K562 (cell line): ENCODE data around the gene RINL. TPM values are rescaled to one million over a fixed set of nuclear protein-coding genes. Genes with fewer than 3 reads are reported as not detected.

ENCODE experiments used
- ATAC-seq: fragments of 200-7000 bp; cut with Tn5 transposase; 3 replicates; pipeline ENCODE4 v1.9.1; 2020; ENCODE audit warnings: moderate library complexity
- BruUV-seq: library from RNA; stranded (reverse); fragments of 400-500 nt; replicated peaks from 2 replicates; lab custom pipeline; 2021; lab: Mats Ljungman, UMichigan
- CTCF ChIA-PET: fragments of 300-600 bp; formaldehyde crosslinking; extraction: SDS; loops from one replicate; lab custom pipeline; 2021; ENCODE audit warnings: low intra/inter-chr PET ratio; lab: Yijun Ruan, JAX
- POLR2A ChIA-PET: fragments of 300-600, 350-650 bp; sonication (Branson Sonifier 250); formaldehyde crosslinking; extraction: SDS; loops from one replicate; lab custom pipeline; 2021; ENCODE audit warnings: antibody characterized with exemption, inconsistent platforms; lab: Yijun Ruan, JAX
- DNase-seq, 4 experiments: peaks; one replicate each; pipeline versions ENCODE4 v3.0.0 to v3.0.0-alpha.2; 2011 to 2018; ENCODE audit warnings: low spot score in 3 of 4, mixed read lengths in 3 of 4; ENCODE audit errors: extremely low read depth in 1 of 4
- FAIRE-seq: peaks from 2 replicates; lab custom pipeline; 2011; peaks lifted over from hg19 to GRCh38; lab: Jason Lieb, UNC
- H2AFZ ChIP-seq: 2 replicates; pipeline ENCODE4 v1.6.0; 2011; ENCODE audit warnings: low read depth, low read length, control low read depth, inconsistent platforms
- H3K27ac ChIP-seq: fragments of 200-600 bp; 3 replicates; pipeline ENCODE4 v1.8.0; 2011; ENCODE audit warnings: low read depth, mild to moderate bottlenecking, control low read depth, inconsistent platforms, low read length, moderate library complexity, mixed read lengths; ENCODE audit errors: extremely low read depth
- H3K27me3 ChIP-seq, 2 experiments: fragments of 300-600 bp in 1 of 2; 2 replicates in 1 of 2; 3 replicates in 1 of 2; pipeline versions ENCODE4 v1.6.0 to v1.8.0; 2011; ENCODE audit warnings: inconsistent platforms in 2 of 2, low read length in 2 of 2, mild to moderate bottlenecking in 1 of 2, mixed read lengths in 1 of 2, moderate library complexity in 1 of 2; ENCODE audit not compliant: control insufficient read depth in 2 of 2, insufficient read depth in 2 of 2
- H3K36me3 ChIP-seq: fragments of 300-600 bp; 3 replicates; pipeline ENCODE4 v1.8.0; 2011; ENCODE audit warnings: mild to moderate bottlenecking, low read length, inconsistent platforms; ENCODE audit not compliant: control insufficient read depth, insufficient read depth
- H3K4me1 ChIP-seq, 2 experiments: fragments of 200-600 bp in 1 of 2; replicated peaks in 1 of 2; 2 replicates in 1 of 2; 3 replicates in 1 of 2; pipeline versions ENCODE4 v1.5.1 to v1.8.0; 2011; ENCODE audit warnings: inconsistent platforms in 2 of 2, low read length in 2 of 2, mild to moderate bottlenecking in 1 of 2, mixed read lengths in 1 of 2, moderate library complexity in 1 of 2; ENCODE audit not compliant: control insufficient read depth in 2 of 2, insufficient read depth in 2 of 2
- H3K4me2 ChIP-seq: 2 replicates; pipeline ENCODE4 v1.6.1; 2011; ENCODE audit warnings: low read length, control low read depth, inconsistent platforms, mixed read lengths; ENCODE audit not compliant: insufficient read depth
- H3K4me3 ChIP-seq: fragments of 200-600 bp; sonication (generic), shearing (Covaris generic); 2 replicates; pipeline ENCODE4 v1.5.1; 2016; ENCODE audit warnings: control low read depth, inconsistent platforms
- H3K79me2 ChIP-seq: fragments of 200-600 bp; 3 replicates; pipeline ENCODE4 v1.8.0; 2011; ENCODE audit warnings: low read length, inconsistent platforms; ENCODE audit not compliant: control insufficient read depth, insufficient read depth
- H3K9ac ChIP-seq, 2 experiments: 2 replicates each; pipeline versions ENCODE4 v1.6.0 to v1.6.1; 2011; ENCODE audit warnings: low read depth in 2 of 2, low read length in 2 of 2, control low read depth in 1 of 2, inconsistent platforms in 1 of 2, mild to moderate bottlenecking in 1 of 2, mixed read lengths in 1 of 2; ENCODE audit not compliant: insufficient read depth in 1 of 2
- H3K9me1 ChIP-seq: one replicate; pipeline ENCODE4 v1.6.0; 2011; ENCODE audit warnings: inconsistent platforms, mild to moderate bottlenecking, low read length, moderate library complexity; ENCODE audit not compliant: control insufficient read depth, insufficient read depth
- H3K9me3 ChIP-seq: replicated peaks from 2 replicates; pipeline ENCODE4 v1.5.1; 2011; ENCODE audit warnings: low read depth, low read length, inconsistent platforms; ENCODE audit not compliant: control insufficient read depth, insufficient read depth
- H4K20me1 ChIP-seq: replicated peaks from 2 replicates; pipeline ENCODE4 v1.6.1; 2011; ENCODE audit warnings: low read length, inconsistent platforms, mixed read lengths; ENCODE audit not compliant: control insufficient read depth, insufficient read depth
- ESRRB ChIP-seq: fragments of 250-450 bp; sonication (Bioruptor Pico); IDR thresholded peaks from 2 replicates; pipeline ENCODE4 v1.5.0; 2020; ENCODE audit warnings: mild to moderate bottlenecking, moderate library complexity, borderline replicate concordance
- GATA2 ChIP-seq: sonication (generic); formaldehyde crosslinking; IDR thresholded peaks from 2 replicates; pipeline ENCODE4 v1.4.0; 2020; ENCODE audit warnings: mild to moderate bottlenecking, missing genetic modification reagents
- HNRNPLL ChIP-seq: fragments of 200-400 bp; formaldehyde crosslinking; IDR thresholded peaks from 2 replicates; pipeline ENCODE4 v1.6.1; 2017; ENCODE audit warnings: low read length, low read depth, mild to moderate bottlenecking; ENCODE audit not compliant: poor library complexity, severe bottlenecking
- JUND ChIP-seq, 2 experiments: IDR thresholded peaks; 2 replicates in 1 of 2; 3 replicates in 1 of 2; pipeline ENCODE4 v1.6.1; 2011; ENCODE audit warnings: borderline replicate concordance in 2 of 2, low read depth in 2 of 2, low read length in 2 of 2, improper control_type of control experiment in 1 of 2, missing biosample characterization in 1 of 2, missing genetic modification characterization in 1 of 2, missing genetic modification reagents in 1 of 2
- NCOR1 ChIP-seq: fragments of 450-650 bp; IDR thresholded peaks from 2 replicates; pipeline ENCODE4 v1.6.1; 2016; ENCODE audit warnings: mild to moderate bottlenecking, moderate library complexity
- NUFIP1 ChIP-seq: fragments of 450-650 bp; IDR thresholded peaks from 2 replicates; pipeline ENCODE4 v1.6.1; 2018; ENCODE audit not compliant: partially characterized antibody
- PHF21A ChIP-seq: fragments of 450-650 bp; IDR thresholded peaks from 2 replicates; pipeline ENCODE4 v1.6.1; 2017; ENCODE audit warnings: low read depth, borderline replicate concordance
- PHF8 ChIP-seq: fragments of 200-600 bp; sonication (generic); IDR thresholded peaks from 2 replicates; pipeline ENCODE4 v1.6.1; 2012; ENCODE audit warnings: mixed run types, mild to moderate bottlenecking, inconsistent platforms, low read length, moderate library complexity, borderline replicate concordance
- POLR2AphosphoS2 ChIP-seq: IDR thresholded peaks from 2 replicates; pipeline ENCODE4 v1.6.1; 2012; ENCODE audit warnings: low read length, improper control_type of control experiment
- POLR2B ChIP-seq: fragments of 450-650 bp; IDR thresholded peaks from 2 replicates; pipeline ENCODE4 v1.6.1; 2018; ENCODE audit warnings: low read depth; ENCODE audit not compliant: partially characterized antibody
- POLR2G ChIP-seq: fragments of 200-400 bp; formaldehyde crosslinking; IDR thresholded peaks from 2 replicates; pipeline ENCODE4 v1.6.1; 2017; ENCODE audit warnings: low read depth, mild to moderate bottlenecking, antibody characterized with exemption, low read length, moderate library complexity
- PTRF ChIP-seq: fragments of 450-650 bp; IDR thresholded peaks from 2 replicates; pipeline ENCODE4 v1.6.1; 2016; ENCODE audit warnings: mild to moderate bottlenecking, missing genetic modification characterization, missing compliant biosample characterization
- STAT5A ChIP-seq: IDR thresholded peaks from 2 replicates; pipeline ENCODE4 v1.6.1; 2012; ENCODE audit warnings: low read length, inconsistent platforms, borderline replicate concordance
- TAF1 ChIP-seq: IDR thresholded peaks from 2 replicates; pipeline ENCODE4 v1.6.1; 2011; ENCODE audit warnings: mild to moderate bottlenecking, low read length, moderate library complexity; ENCODE audit not compliant: insufficient read depth, control insufficient read depth, severe bottlenecking; ENCODE audit errors: extremely low read depth
- ZBTB33 ChIP-seq: sonication (generic); formaldehyde crosslinking; IDR thresholded peaks from 2 replicates; pipeline ENCODE4 v1.8.1; 2023; ENCODE audit warnings: mild to moderate bottlenecking, missing genetic modification reagents
- ZBTB8A ChIP-seq: fragments of 450-650 bp; IDR thresholded peaks from 2 replicates; pipeline ENCODE4 v1.6.1; 2018; ENCODE audit warnings: mild to moderate bottlenecking, moderate library complexity; ENCODE audit not compliant: partially characterized antibody
- ZKSCAN1 ChIP-seq: fragments of 150-350 bp; IDR thresholded peaks from 2 replicates; pipeline ENCODE4 v1.6.1; 2016; ENCODE audit warnings: low read depth, low read length
- ZNF57 ChIP-seq: fragments of 450-650 bp; formaldehyde crosslinking; IDR thresholded peaks from 2 replicates; pipeline ENCODE4 v1.4.0; 2020; ENCODE audit warnings: mild to moderate bottlenecking, moderate library complexity
- ZNF695 ChIP-seq: fragments of 450-650 bp; formaldehyde crosslinking; IDR thresholded peaks from 2 replicates; pipeline ENCODE4 v1.4.0; 2020; ENCODE audit warnings: mild to moderate bottlenecking, moderate library complexity
- WGBS: fragments of 100-300 bp; shearing (Covaris generic); methylation state at CpG from one replicate; pipeline ENCODE4 v1.1.6; 2016; ENCODE audit warnings: low coverage, mixed read lengths; ENCODE audit not compliant: insufficient coverage; ENCODE audit errors: missing lambda C conversion rate; 5-methylcytosine and 5-hydroxymethylcytosine counted together
- in situ Hi-C: fragments of 300-500 bp; cut with MboI; formaldehyde crosslinking; loops from 4 replicates; pipeline ENCODE4 v1.15.0; 2018; ENCODE audit warnings: inconsistent platforms, mixed read lengths
- intact Hi-C: fragments of 100-400 bp; cut with micrococcal nuclease; formaldehyde crosslinking; loops from 2 replicates; pipeline ENCODE4 v1.14.2; 2022
- polyA plus RNA-seq, 8 experiments: library from polyadenylated mRNA; depleted of rRNA in 4 of 8; stranded (reverse) in 5 of 8; unstranded in 3 of 8; fragments of >200 nt; fragmentation: Nextera tagmentation in 2 of 8; fragmentation: Illumina TruSeq in 1 of 8; extraction: Ambion mirVana in 2 of 8; extraction: Trizol in 1 of 8; gene quantifications; 2 replicates each; pipeline versions ENCODE4 v1.2.1 to v1.2.3, GENCODE V29; 2011 to 2014; ENCODE audit warnings: inconsistent platforms in 1 of 8, missing spikeins in 1 of 8
- total RNA-seq, 7 experiments: library from RNA; depleted of rRNA in 6 of 7; stranded (reverse); fragments of >200 nt in 6 of 7; fragmentation: Illumina TruSeq in 2 of 7; extraction: Trizol in 2 of 7; gene quantifications; 2 replicates each; pipeline versions ENCODE4 v1.2.1 to v1.2.3, GENCODE V29; 2011 to 2021; ENCODE audit warnings: low replicate concordance in 1 of 7
- TF ChIP-seq, protein P1 (sequence below): fragments of 450-650 bp; conservative IDR thresholded peaks from 2 replicates; pipeline ENCODE4 v1.6.1; 2016; ENCODE audit warnings: missing genetic modification characterization, low read depth, mild to moderate bottlenecking, missing compliant biosample characterization, moderate library complexity

The RINL gene
- total and polyA plus RNA-seq, 9 of the 15 experiments (the other 6 are each of a cell fraction or from before 2014, with no cell fraction given), result 0.82 to 10.9 (median 4.9) TPM

DNA sequence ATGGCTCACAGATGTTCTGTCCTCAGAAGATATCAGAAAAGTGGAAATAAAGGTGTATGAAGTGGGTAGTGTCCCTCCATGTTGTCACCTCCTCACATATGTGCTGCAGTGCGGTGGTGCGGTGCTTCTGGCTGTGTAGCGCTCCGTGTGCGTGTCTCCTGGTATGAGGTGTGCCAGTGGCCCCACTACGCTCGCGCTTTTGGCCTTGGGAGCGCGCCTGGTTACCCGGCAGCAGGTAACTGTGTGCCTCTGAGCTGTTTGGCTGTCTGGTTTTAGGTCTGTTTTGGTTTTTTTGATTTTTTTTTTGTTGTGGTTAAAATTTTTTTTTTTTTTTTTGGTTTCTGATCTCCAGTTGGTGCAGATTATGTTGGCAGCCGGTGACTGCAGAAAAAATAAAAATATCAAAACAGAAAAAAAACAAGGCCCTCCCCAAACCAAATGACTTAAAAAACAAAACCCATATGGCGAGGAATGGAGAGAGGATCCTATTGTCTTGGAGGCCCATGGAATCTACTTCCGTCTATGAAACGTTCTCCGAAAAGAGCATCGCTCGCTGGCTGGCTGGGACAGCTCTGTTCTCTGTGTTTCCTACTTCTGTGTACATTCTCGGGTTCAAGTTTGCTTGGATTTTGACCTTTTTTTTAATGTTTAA is 36.2 kb downstream of the RINL start:
- peaks cover 60% of the 10 kb centered on the region for H3K79me2 ChIP-seq
- no TSS peak for BruUV-seq
- no peak overlapping the region for H2AFZ ChIP-seq
- intact Hi-C loops (no loop called here), in situ Hi-C loops (no loop called here)
- ChIA-PET POLR2A (interaction anchor here (0.6 to 1.3 kb wide), 6 partner anchors 10 to 455 kb away, joined by 3 to 4 read pairs (median 3); partner anchors contain the start of gene ECH1), CTCF (no interaction called here)
- no peak overlapping the region; a peak in 1 of 4 replicates for H3K9ac ChIP-seq
- FAIRE-seq (no peak), ATAC-seq (no peak), DNase-seq (peak in 2 of 4 experiments; percentile 3 to 12)
- H3K4me3 ChIP-seq, result no peak overlapping the region
- no peaks in the 10 kb centered on the region for H3K9me3 ChIP-seq
- H3K4me2 ChIP-seq, result no peak overlapping the region
- H3K36me3 ChIP-seq, result peaks cover 99% of the 10 kb centered on the region
- H3K27ac ChIP-seq, result peak overlapping the region; percentile 10; the same call in 1 of the 3 replicates
- H3K27me3 ChIP-seq, result no peaks in the 10 kb centered on the region
- peaks cover 30% of the 10 kb centered on the region for H4K20me1 ChIP-seq
- H3K4me1 ChIP-seq, result peaks cover 0 to 14% of the 10 kb centered on the region in 2 experiments; a peak in 4 of 5 replicates
- H3K9me1 ChIP-seq, result no peaks in the 10 kb centered on the region
- WGBS, result 96% methylated on average over 19 of the region's 19 CpGs
- TF ChIP-seq JUND (IDR thresholded peaks at IDR 0.05; ENCODE audit: borderline replicate concordance, low read depth, low read length), result no peak
- TF ChIP-seq JUND (tag; IDR thresholded peaks at IDR 0.05; ENCODE audit: borderline replicate concordance, low read depth, low read length), result no peak
- no peak for TF ChIP-seq PHF8
- TF ChIP-seq POLR2G, result peak; percentile 66
- 0 out of 2 replicates have a peak, but pooled peaks have one; percentile 39 for TF ChIP-seq ZKSCAN1
- peak; percentile 68; the same call in 1 of the 2 replicates for TF ChIP-seq ZBTB33 (CRISPR knock-in tag)
- TF ChIP-seq, protein P1, sequence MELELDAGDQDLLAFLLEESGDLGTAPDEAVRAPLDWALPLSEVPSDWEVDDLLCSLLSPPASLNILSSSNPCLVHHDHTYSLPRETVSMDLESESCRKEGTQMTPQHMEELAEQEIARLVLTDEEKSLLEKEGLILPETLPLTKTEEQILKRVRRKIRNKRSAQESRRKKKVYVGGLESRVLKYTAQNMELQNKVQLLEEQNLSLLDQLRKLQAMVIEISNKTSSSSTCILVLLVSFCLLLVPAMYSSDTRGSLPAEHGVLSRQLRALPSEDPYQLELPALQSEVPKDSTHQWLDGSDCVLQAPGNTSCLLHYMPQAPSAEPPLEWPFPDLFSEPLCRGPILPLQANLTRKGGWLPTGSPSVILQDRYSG (tag), result no peak
- TF ChIP-seq ZBTB8A, result no peak
- 0 out of 2 replicates have a peak, but pooled peaks have one; percentile 59 for TF ChIP-seq POLR2AphosphoS2
- no peak for TF ChIP-seq ZNF695
- TF ChIP-seq GATA2 (CRISPR knock-in tag), result no peak
- TF ChIP-seq ZNF57, result no peak
- TF ChIP-seq HNRNPLL, result no peak
- TF ChIP-seq NUFIP1, result no peak
- TF ChIP-seq POLR2B, result peak; percentile 34
- no peak for TF ChIP-seq ESRRB
- no peak for TF ChIP-seq PTRF (tag)
- TF ChIP-seq PHF21A, result no peak
- TF ChIP-seq TAF1, result no peak
- no peak for TF ChIP-seq STAT5A
- TF ChIP-seq NCOR1, result no peak
